NB4 (cell line): Measurements from ENCODE around the gene LMBRD2.

Experiments
- DNase-seq: peaks from one replicate; pipeline ENCODE4 v3.0.0; 2010; ENCODE audit warnings: low read depth
- H3K4me3 ChIP-seq: one replicate; pipeline ENCODE4 v1.5.1; 2011; ENCODE audit warnings: mild to moderate bottlenecking, low read depth, low read length, moderate library complexity
- CTCF ChIP-seq: IDR thresholded peaks from one replicate; pipeline ENCODE4 v1.5.1; 2012; ENCODE audit warnings: low read depth, low read length
- MAX ChIP-seq: IDR thresholded peaks from 2 replicates; pipeline ENCODE4 v1.6.1; 2011; ENCODE audit warnings: low read depth, low read length
- MYC ChIP-seq: IDR thresholded peaks from 2 replicates; pipeline ENCODE4 v1.6.1; 2011; ENCODE audit warnings: low read depth, low read length
- POLR2A ChIP-seq: IDR thresholded peaks from 2 replicates; pipeline ENCODE4 v1.6.1; 2011; ENCODE audit warnings: mild to moderate bottlenecking; ENCODE audit not compliant: insufficient read length; ENCODE audit errors: extremely low read depth

Gene LMBRD2

GRCh38 chr5:36056422-36056821 lies 95.3 kb downstream of the LMBRD2 start:
- no peak overlapping the region for H3K4me3 ChIP-seq
- no peak for DNase-seq
- TF ChIP-seq MAX (no peak), MYC (no peak), POLR2A (no peak), CTCF (no peak)

GRCh38 chr5:36055984-36056383 lies 95.7 kb downstream of the LMBRD2 start:
- no peak for TF ChIP-seq CTCF
- no peak for TF ChIP-seq POLR2A
- no peak for TF ChIP-seq MYC
- TF ChIP-seq MAX, result no peak
- no peak overlapping the region for H3K4me3 ChIP-seq
- no peak for DNase-seq

GRCh38 chr5:36054647-36055046 lies 97.0 kb downstream of the LMBRD2 start:
- DNase-seq, result peak; percentile 67
- TF ChIP-seq MYC, result no peak; the same call in 1 of the 2 replicates
- peak; percentile 42 for TF ChIP-seq MAX
- TF ChIP-seq CTCF, result no peak
- TF ChIP-seq POLR2A, result no peak
- H3K4me3 ChIP-seq, result no peak overlapping the region

GRCh38 chr5:36052538-36052937 lies 99.1 kb downstream of the LMBRD2 start:
- no peak for DNase-seq
- TF ChIP-seq MAX (no peak), CTCF (no peak), MYC (no peak), POLR2A (no peak)

GRCh38 chr5:36049949-36050348 lies 101.7 kb downstream of the LMBRD2 start:
- no peak for DNase-seq
- no peak overlapping the region for H3K4me3 ChIP-seq
- no peak for TF ChIP-seq POLR2A
- no peak for TF ChIP-seq MYC
- TF ChIP-seq MAX, result no peak
- TF ChIP-seq CTCF, result no peak

More at GRCh38 chr5:36052538-36052937, 99.1 kb downstream of the LMBRD2 start:
- H3K4me3 ChIP-seq, result no peak overlapping the region
